Loucy (cell line): Measurements from ENCODE around the gene WDCP.

ENCODE experiments used
- CTCF ChIP-seq: fragments of 200-600 bp; sonication (generic); conservative IDR thresholded peaks from 2 replicates; pipeline ENCODE4 v1.5.1; 2014; ENCODE audit warnings: mild to moderate bottlenecking, antibody characterized with exemption, low read length
- EZH2phosphoT487 ChIP-seq: fragments of 200-600 bp; IDR thresholded peaks from 2 replicates; pipeline ENCODE4 v1.6.1; 2018; ENCODE audit warnings: antibody characterized with exemption, mild to moderate bottlenecking, moderate library complexity, borderline replicate concordance

- TF ChIP-seq CTCF (no peak), EZH2phosphoT487 (no peak)
Measured at GRCh38 chr2:24008672-24009366, 38.4 kb downstream of the WDCP start.
